GM12878 (cell line): ENCODE measurements around the gene LIMCH1. TPM values are rescaled to one million over a fixed set of nuclear protein-coding genes. Genes with fewer than 3 reads are reported as not detected.

Source experiments
- ATAC-seq: fragments of 200-7000 bp; cut with Tn5 transposase; 3 replicates; pipeline ENCODE4 v1.9.1; 2020; ENCODE audit warnings: mild to moderate bottlenecking, moderate library complexity
- BruUV-seq: library from RNA; stranded (reverse); fragments of 400-500 nt; replicated peaks from 2 replicates; lab custom pipeline; 2021; lab: Mats Ljungman, UMichigan
- CTCF ChIA-PET: fragments of 300-600 bp; sonication (Branson Sonifier 250); formaldehyde crosslinking; extraction: SDS; loops from one replicate; lab custom pipeline; 2021; ENCODE audit warnings: inconsistent platforms; lab: Yijun Ruan, JAX
- POLR2A ChIA-PET: fragments of 350-600 bp; formaldehyde crosslinking; extraction: SDS; loops from one replicate; lab custom pipeline; 2021; ENCODE audit warnings: inconsistent platforms; lab: Charles Lee
- RAD21 ChIA-PET: fragments of 300-600 bp; sonication (Branson Sonifier 250); formaldehyde crosslinking; loops from one replicate; lab custom pipeline; 2023; ENCODE audit warnings: antibody characterized with exemption; ENCODE audit not compliant: unreplicated experiment; lab: Charles Lee
- SMC1A ChIA-PET: fragments of 300-600 bp; sonication (Branson Sonifier 250); formaldehyde crosslinking; loops from one replicate; lab custom pipeline; 2023; ENCODE audit not compliant: unreplicated experiment, uncharacterized antibody; lab: Charles Lee
- DNase-seq: peaks from one replicate; pipeline ENCODE4 v3.0.0-alpha.2; 2011; ENCODE audit warnings: low read depth, low spot score
- FAIRE-seq: peaks from 3 replicates; lab custom pipeline; 2011; peaks lifted over from hg19 to GRCh38; lab: Jason Lieb, UNC
- H2AFZ ChIP-seq: 2 replicates; pipeline ENCODE4 v1.6.0; 2011; ENCODE audit warnings: low read depth, low read length, control low read depth; ENCODE audit not compliant: control insufficient read depth
- H3K27ac ChIP-seq: 2 replicates; pipeline ENCODE4 v1.5.1; 2011; ENCODE audit warnings: control low read depth; ENCODE audit not compliant: control insufficient read depth, insufficient read depth
- H3K27me3 ChIP-seq, 2 experiments: replicated peaks in 1 of 2; 2 replicates each; pipeline versions ENCODE4 v1.6.0 to v1.6.1; 2011; ENCODE audit warnings: low read length in 1 of 2; ENCODE audit not compliant: control insufficient read depth in 2 of 2, insufficient read depth in 2 of 2
- H3K36me3 ChIP-seq, 2 experiments: 2 replicates each; pipeline ENCODE4 v1.5.1; 2011; ENCODE audit warnings: low read length in 1 of 2; ENCODE audit not compliant: control insufficient read depth in 2 of 2, insufficient read depth in 2 of 2
- H3K4me1 ChIP-seq: 2 replicates; pipeline ENCODE4 v1.6.1; 2011; ENCODE audit warnings: mild to moderate bottlenecking, low read length, moderate library complexity, mixed read lengths; ENCODE audit not compliant: control insufficient read depth, insufficient read depth
- H3K4me2 ChIP-seq: 2 replicates; pipeline ENCODE4 v1.6.0; 2011; ENCODE audit warnings: control low read depth; ENCODE audit not compliant: control insufficient read depth, insufficient read depth
- H3K4me3 ChIP-seq: fragments of 200-600 bp; sonication (generic); 2 replicates; pipeline ENCODE4 v1.5.1; 2016
- H3K79me2 ChIP-seq: 2 replicates; pipeline ENCODE4 v1.6.0; 2011; ENCODE audit warnings: low read length; ENCODE audit not compliant: control insufficient read depth, insufficient read depth
- H3K9ac ChIP-seq: 2 replicates; pipeline ENCODE4 v1.8.0; 2011; ENCODE audit warnings: low read length, control low read depth, mixed read lengths; ENCODE audit not compliant: control insufficient read depth, insufficient read depth
- H3K9me3 ChIP-seq: replicated peaks from 3 replicates; pipeline ENCODE4 v1.5.1; 2011; ENCODE audit warnings: mild to moderate bottlenecking, low read length; ENCODE audit not compliant: control insufficient read depth, insufficient read depth
- H4K20me1 ChIP-seq: 2 replicates; pipeline ENCODE4 v1.6.0; 2011; ENCODE audit not compliant: control insufficient read depth, insufficient read depth
- ATF7 ChIP-seq: fragments of 450-650 bp; IDR thresholded peaks from 2 replicates; pipeline ENCODE4 v1.6.1; 2016; ENCODE audit warnings: low read depth, mild to moderate bottlenecking
- CREB1 ChIP-seq: IDR thresholded peaks from 2 replicates; pipeline ENCODE4 v1.6.1; 2012; ENCODE audit warnings: low read depth, mild to moderate bottlenecking, inconsistent platforms
- CTCF ChIP-seq, 3 experiments: IDR thresholded peaks in 2 of 3; conservative IDR thresholded peaks in 1 of 3; 2 replicates each; pipeline ENCODE4 v1.5.1; 2011; ENCODE audit warnings: low read depth in 3 of 3, low read length in 3 of 3, mild to moderate bottlenecking in 3 of 3, control low read depth in 2 of 3, moderate library complexity in 2 of 3, inconsistent platforms in 1 of 3, mixed read lengths in 1 of 3; ENCODE audit not compliant: control insufficient read depth in 2 of 3, insufficient read depth in 1 of 3; ENCODE audit errors: extremely low read depth in 1 of 3
- PRDM15 ChIP-seq: fragments of 450-650 bp; formaldehyde crosslinking; IDR thresholded peaks from 2 replicates; pipeline ENCODE4 v1.4.0; 2020; ENCODE audit warnings: mild to moderate bottlenecking, moderate library complexity
- RUNX3 ChIP-seq: IDR thresholded peaks from 2 replicates; pipeline ENCODE4 v1.6.1; 2012; ENCODE audit warnings: low read length, inconsistent platforms
- SMARCA5 ChIP-seq: fragments of 450-650 bp; IDR thresholded peaks from 2 replicates; pipeline ENCODE4 v1.6.1; 2017; ENCODE audit warnings: mild to moderate bottlenecking
- SP1 ChIP-seq: IDR thresholded peaks from one replicate; pipeline ENCODE4 v1.6.1; 2011; ENCODE audit warnings: low read depth, low read length
- STAT1 ChIP-seq: fragments of 450-650 bp; conservative IDR thresholded peaks from 2 replicates; pipeline ENCODE4 v1.6.1; 2014; ENCODE audit warnings: antibody characterized with exemption, mild to moderate bottlenecking
- TAF1 ChIP-seq: IDR thresholded peaks from 2 replicates; pipeline ENCODE4 v1.6.1; 2011; ENCODE audit warnings: mild to moderate bottlenecking, low read depth, low read length, borderline replicate concordance
- YBX1 ChIP-seq: fragments of 450-650 bp; IDR thresholded peaks from 2 replicates; pipeline ENCODE4 v1.6.1; 2016; ENCODE audit warnings: antibody characterized with exemption
- WGBS: methylation state at CpG from one replicate; pipeline ENCODE4 v1.1.6; 2016; ENCODE audit warnings: low lambda C conversion rate; ENCODE audit not compliant: insufficient replicate concordance, insufficient coverage; ENCODE audit errors: missing lambda C conversion rate; 5-methylcytosine and 5-hydroxymethylcytosine counted together
- in situ Hi-C: fragments of 300-500 bp; cut with MboI; formaldehyde crosslinking; loops from 9 replicates; pipeline ENCODE4 v1.14.3; 2018; ENCODE audit warnings: mixed read lengths
- intact Hi-C: fragments of 100-400 bp; cut with micrococcal nuclease; formaldehyde crosslinking; loops from one replicate; pipeline ENCODE4 v1.14.2; 2022; ENCODE audit not compliant: unreplicated experiment
- polyA plus RNA-seq, 11 experiments: library from polyadenylated mRNA; depleted of rRNA in 4 of 11; unstranded in 6 of 11; stranded (reverse) in 5 of 11; fragments of >200 nt; fragmentation: Nextera tagmentation in 4 of 11; fragmentation: Illumina TruSeq in 1 of 11; extraction: Ambion mirVana in 4 of 11; extraction: Trizol in 1 of 11; gene quantifications; 1 replicate in 1 of 11; 2 replicates in 10 of 11; pipeline versions ENCODE4 v1.2.1 to v1.2.3, GENCODE V29; 2011 to 2016; ENCODE audit warnings: inconsistent platforms in 2 of 11, missing spikeins in 2 of 11, low read depth in 1 of 11
- total RNA-seq, 4 experiments: library from RNA; depleted of rRNA in 3 of 4; stranded (reverse); fragments of >200 nt in 3 of 4; fragmentation: Illumina TruSeq in 1 of 4; extraction: Trizol in 1 of 4; gene quantifications; 2 replicates each; pipeline versions ENCODE4 v1.2.1 to v1.2.3, GENCODE V29; 2013 to 2021
- TF ChIP-seq, protein P1 (sequence below): fragments of 450-650 bp; formaldehyde crosslinking; IDR thresholded peaks from 2 replicates; pipeline ENCODE4 v1.4.0; 2022; ENCODE audit warnings: mild to moderate bottlenecking, moderate library complexity

Gene LIMCH1
- total and polyA plus RNA-seq, 10 of the 15 experiments (the other 5 are each of a cell fraction or from before 2014, with no cell fraction given), result 0.07 to 0.15 TPM; not detected in 8

- H3K27ac ChIP-seq, result no peak overlapping the region
- intact Hi-C loops (no loop called here), in situ Hi-C loops (no loop called here)
- ChIA-PET SMC1A (no interaction called here), CTCF (no interaction called here), POLR2A (no interaction called here), RAD21 (no interaction called here)
- no peaks in the 10 kb centered on the region for H3K4me1 ChIP-seq
- H3K4me2 ChIP-seq, result no peak overlapping the region
- H3K9ac ChIP-seq, result no peak overlapping the region
- no peak overlapping the region for H3K4me3 ChIP-seq
- BruUV-seq, result no TSS peak
- DNase-seq (no peak), FAIRE-seq (no peak), ATAC-seq (no peak)
- H3K79me2 ChIP-seq, result no peaks in the 10 kb centered on the region
- H4K20me1 ChIP-seq, result no peaks in the 10 kb centered on the region
- 13% methylated on average over 11 of the region's 11 CpGs for WGBS
- H3K27me3 ChIP-seq, result no peaks in the 10 kb centered on the region; a peak in 2 of 4 replicates
- no peaks in the 10 kb centered on the region for H3K9me3 ChIP-seq
- no peaks in the 10 kb centered on the region for H3K36me3 ChIP-seq
- H2AFZ ChIP-seq, result no peak overlapping the region
- TF ChIP-seq SP1 (no peak), PRDM15 (no peak), SMARCA5 (no peak), STAT1 (no peak), YBX1 (no peak), RUNX3 (no peak), TAF1 (no peak), CREB1 (no peak), CTCF (IDR thresholded peaks at IDR 0.05 in 2 of 3, conservative IDR thresholded peaks at IDR 0.05 in 1 of 3; ENCODE audit: control insufficient read depth in 2 of 3, extremely low read depth in 1 of 3, insufficient read depth in 1 of 3, low read depth in 3 of 3, low read length in 3 of 3) (no peak), ATF7 (no peak)
- TF ChIP-seq, protein P1, sequence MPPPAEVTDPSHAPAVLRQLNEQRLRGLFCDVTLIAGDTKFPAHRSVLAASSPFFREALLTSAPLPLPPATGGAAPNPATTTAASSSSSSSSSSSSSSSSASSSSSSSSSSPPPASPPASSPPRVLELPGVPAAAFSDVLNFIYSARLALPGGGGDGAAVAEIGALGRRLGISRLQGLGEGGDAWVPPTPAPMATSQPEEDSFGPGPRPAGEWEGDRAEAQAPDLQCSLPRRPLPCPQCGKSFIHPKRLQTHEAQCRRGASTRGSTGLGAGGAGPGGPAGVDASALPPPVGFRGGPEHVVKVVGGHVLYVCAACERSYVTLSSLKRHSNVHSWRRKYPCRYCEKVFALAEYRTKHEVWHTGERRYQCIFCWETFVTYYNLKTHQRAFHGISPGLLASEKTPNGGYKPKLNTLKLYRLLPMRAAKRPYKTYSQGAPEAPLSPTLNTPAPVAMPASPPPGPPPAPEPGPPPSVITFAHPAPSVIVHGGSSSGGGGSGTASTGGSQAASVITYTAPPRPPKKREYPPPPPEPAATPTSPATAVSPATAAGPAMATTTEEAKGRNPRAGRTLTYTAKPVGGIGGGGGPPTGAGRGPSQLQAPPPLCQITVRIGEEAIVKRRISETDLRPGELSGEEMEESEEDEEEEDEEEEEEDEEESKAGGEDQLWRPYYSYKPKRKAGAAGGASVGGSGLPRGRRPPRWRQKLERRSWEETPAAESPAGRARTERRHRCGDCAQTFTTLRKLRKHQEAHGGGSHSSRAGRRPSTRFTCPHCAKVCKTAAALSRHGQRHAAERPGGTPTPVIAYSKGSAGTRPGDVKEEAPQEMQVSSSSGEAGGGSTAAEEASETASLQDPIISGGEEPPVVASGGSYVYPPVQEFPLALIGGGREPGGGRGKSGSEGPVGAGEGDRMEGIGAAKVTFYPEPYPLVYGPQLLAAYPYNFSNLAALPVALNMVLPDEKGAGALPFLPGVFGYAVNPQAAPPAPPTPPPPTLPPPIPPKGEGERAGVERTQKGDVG (CRISPR knock-in tag), result no peak
Measured at GRCh38 chr4:41632481-41633073, 94.6 kb downstream of the LIMCH1 start.
